ENCODE results near the gene CELSR1. TPM values are rescaled to one million over a fixed set of nuclear protein-coding genes. Genes with fewer than 3 reads are reported as not detected.

CELSR1 gene
- total RNA-seq, 1 experiment from 2014 or later, result 22.6 TPM

DNA sequence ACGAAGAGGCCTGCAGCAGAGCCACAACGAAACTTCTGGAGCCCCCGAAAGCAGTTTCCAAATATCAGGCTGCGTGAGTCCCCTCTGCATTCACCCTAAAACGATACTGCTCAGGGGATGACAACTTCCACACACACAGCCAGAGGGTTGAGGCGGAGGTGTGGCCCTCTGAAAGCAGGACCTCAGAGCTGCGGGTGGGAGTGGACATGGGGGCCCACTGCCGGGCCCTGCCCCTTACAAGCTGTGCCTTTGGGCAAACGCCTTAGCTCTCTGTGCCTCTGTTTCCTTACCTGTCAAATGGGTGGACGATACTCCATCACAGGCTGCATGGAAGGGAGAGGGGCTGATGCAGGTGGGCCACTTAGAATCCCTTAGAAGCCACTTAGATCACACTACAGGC lies 148.8 kb downstream of the CELSR1 start:
- H3K79me1 ChIP-seq (ENCODE audit: insufficient read depth, low read depth, low read length, poor library complexity, severe bottlenecking), result no peaks in the 10 kb centered on the region
- no peaks in the 10 kb centered on the region for H3K27me3 Mint-ChIP-seq (ENCODE audit: low read depth)
- no peak overlapping the region for H3T11ph ChIP-seq (ENCODE audit: low read length)
- H3K9me3 ChIP-seq (ENCODE audit: control insufficient read depth, low read depth, low read length), result no peaks in the 10 kb centered on the region
- no peak overlapping the region for H3K9ac ChIP-seq (ENCODE audit: extremely low read depth, insufficient read length, low read length)
- H3K27ac Mint-ChIP-seq, result no peak overlapping the region
- H2BK15ac ChIP-seq (ENCODE audit: low read depth, low read length), result no peak overlapping the region
- H3K36me3 Mint-ChIP-seq (ENCODE audit: insufficient read depth in 1 of 3, low read depth in 3 of 3), result peaks cover 0 to 13% (median 10%) of the 10 kb centered on the region in 3 experiments; a peak in 3 of 7 replicates
- no peak for DNase-seq
- H3K4ac ChIP-seq (ENCODE audit: low read depth, low read length), result no peak overlapping the region
- no peak overlapping the region for H2BK5ac ChIP-seq (ENCODE audit: insufficient read length, low read length)
- H3K14ac ChIP-seq (ENCODE audit: insufficient read depth, low read length), result no peak overlapping the region
- no peak overlapping the region for H2BK12ac ChIP-seq (ENCODE audit: insufficient read length, low read depth, low read length)
- H3K27me3 ChIP-seq (ENCODE audit: insufficient read depth, low read length), result no peaks in the 10 kb centered on the region
- no peak overlapping the region for H3K18ac ChIP-seq (ENCODE audit: insufficient read length, low read depth, low read length)
- no peak overlapping the region for H2AFZ ChIP-seq (ENCODE audit: low read length)
- no peak overlapping the region for H3K4me3 Mint-ChIP-seq
- H3K4me1 ChIP-seq (ENCODE audit: insufficient read depth, low read length), result no peaks in the 10 kb centered on the region
- no peak overlapping the region for H3K27ac ChIP-seq (ENCODE audit: insufficient read length, low read depth, low read length)
- no peak overlapping the region for H3K56ac ChIP-seq (ENCODE audit: insufficient read length, low read depth, low read length)
- H3K23ac ChIP-seq (ENCODE audit: insufficient read length, low read depth, low read length), result no peak overlapping the region
- peaks cover 2 to 6% of the 10 kb centered on the region in 2 experiments; a peak in 3 of 4 replicates for H3K4me1 Mint-ChIP-seq
- no peaks in the 10 kb centered on the region for H3K9me3 Mint-ChIP-seq
- H2BK120ac ChIP-seq (ENCODE audit: low read depth, low read length, poor library complexity, severe bottlenecking), result no peak overlapping the region
- H3K4me2 ChIP-seq (ENCODE audit: insufficient read depth, insufficient read length, low read length), result no peak overlapping the region
- no peak overlapping the region for H2AK5ac ChIP-seq (ENCODE audit: insufficient read length, low read length)
- H4K5ac ChIP-seq (ENCODE audit: insufficient read length, low read depth, low read length), result no peak overlapping the region
- H4K20me1 ChIP-seq (ENCODE audit: control insufficient read depth, insufficient read depth, insufficient read length), result no peaks in the 10 kb centered on the region
- H2BK20ac ChIP-seq (ENCODE audit: low read depth, low read length, poor library complexity, severe bottlenecking), result no peak overlapping the region
- H4K91ac ChIP-seq (ENCODE audit: insufficient read length, low read depth, low read length), result no peak overlapping the region
- H3K23me2 ChIP-seq (ENCODE audit: insufficient read length, low read depth, low read length, poor library complexity, severe bottlenecking), result no peaks in the 10 kb centered on the region
- H3K79me2 ChIP-seq (ENCODE audit: insufficient read depth, low read length), result no peaks in the 10 kb centered on the region
- no CpG with 5 or more reads among the region's 10 CpGs for WGBS (ENCODE audit: extremely low coverage, insufficient read length, low lambda C conversion rate)
- TF ChIP-seq, protein P1, sequence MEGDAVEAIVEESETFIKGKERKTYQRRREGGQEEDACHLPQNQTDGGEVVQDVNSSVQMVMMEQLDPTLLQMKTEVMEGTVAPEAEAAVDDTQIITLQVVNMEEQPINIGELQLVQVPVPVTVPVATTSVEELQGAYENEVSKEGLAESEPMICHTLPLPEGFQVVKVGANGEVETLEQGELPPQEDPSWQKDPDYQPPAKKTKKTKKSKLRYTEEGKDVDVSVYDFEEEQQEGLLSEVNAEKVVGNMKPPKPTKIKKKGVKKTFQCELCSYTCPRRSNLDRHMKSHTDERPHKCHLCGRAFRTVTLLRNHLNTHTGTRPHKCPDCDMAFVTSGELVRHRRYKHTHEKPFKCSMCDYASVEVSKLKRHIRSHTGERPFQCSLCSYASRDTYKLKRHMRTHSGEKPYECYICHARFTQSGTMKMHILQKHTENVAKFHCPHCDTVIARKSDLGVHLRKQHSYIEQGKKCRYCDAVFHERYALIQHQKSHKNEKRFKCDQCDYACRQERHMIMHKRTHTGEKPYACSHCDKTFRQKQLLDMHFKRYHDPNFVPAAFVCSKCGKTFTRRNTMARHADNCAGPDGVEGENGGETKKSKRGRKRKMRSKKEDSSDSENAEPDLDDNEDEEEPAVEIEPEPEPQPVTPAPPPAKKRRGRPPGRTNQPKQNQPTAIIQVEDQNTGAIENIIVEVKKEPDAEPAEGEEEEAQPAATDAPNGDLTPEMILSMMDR (conservative IDR thresholded peaks at IDR 0.05), result no peak
- no peak overlapping the region for H4K8ac ChIP-seq (replicated peaks; ENCODE audit: insufficient read length, low read depth, low read length)

Measured in H9 (cell line).